CD4-positive, alpha-beta T cell treated with Interferon gamma for 1 hour (primary cell): ENCODE measurements around the gene VPS26B.
"Not testable (repeated sequence)": the region's sequence is repeated elsewhere in the genome, so short reads cannot be mapped to it uniquely, and the experiment has no call there.

Source experiments
- DNase-seq: peaks from one replicate; pipeline ENCODE4 v3.0.0-alpha.2; 2020

Gene VPS26B

GRCh38 chr11:134233729-134234179, 9.3 kb downstream of the VPS26B start:
- DNase-seq, result no peak

- no peak for DNase-seq
These were observed 10.9 kb downstream of the VPS26B start for GRCh38 chr11:134235399-134235798.

DNA sequence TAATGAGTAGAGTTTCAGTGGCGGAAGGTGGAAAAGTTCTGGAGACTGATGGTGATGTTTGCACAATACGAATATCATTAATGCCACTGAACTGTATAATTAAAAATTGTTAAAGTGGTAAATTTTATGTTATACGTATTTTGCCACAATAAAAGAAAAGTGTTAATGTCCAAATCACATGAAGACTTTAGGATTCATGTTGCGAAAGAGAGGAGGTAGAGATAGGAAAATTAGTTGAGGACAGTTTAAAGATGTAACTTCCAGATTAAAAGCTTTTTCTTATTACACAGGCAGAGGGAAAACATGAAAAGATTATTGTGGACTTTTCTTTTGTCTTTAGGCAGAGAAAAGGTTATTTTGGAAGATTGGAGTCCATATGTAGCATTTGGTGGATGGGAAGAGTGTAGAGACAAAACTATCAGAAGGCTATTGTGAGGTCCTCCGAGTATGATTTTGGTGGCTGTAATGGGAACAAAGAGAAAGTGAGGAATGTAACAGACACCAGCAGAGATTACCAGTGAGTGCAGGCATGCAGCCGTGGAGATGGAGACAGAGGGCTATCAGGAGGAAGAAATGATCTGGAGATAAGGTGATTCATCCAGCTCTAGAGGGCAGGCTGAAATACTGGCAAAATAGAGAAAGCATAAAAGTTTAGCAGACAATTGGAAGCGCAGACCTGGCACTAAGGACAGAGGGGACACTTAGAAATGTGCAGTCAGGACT, 12.5 kb downstream of the VPS26B start:
- no peak for DNase-seq

GRCh38 chr11:134237557-134237922, 13.1 kb downstream of the VPS26B start:
- DNase-seq, result no peak

- DNase-seq, result no peak
These were observed 14.5 kb downstream of the VPS26B start for GRCh38 chr11:134238956-134239355.

GRCh38 chr11:134240592-134240991, 16.1 kb downstream of the VPS26B start:
- no peak for DNase-seq

DNA sequence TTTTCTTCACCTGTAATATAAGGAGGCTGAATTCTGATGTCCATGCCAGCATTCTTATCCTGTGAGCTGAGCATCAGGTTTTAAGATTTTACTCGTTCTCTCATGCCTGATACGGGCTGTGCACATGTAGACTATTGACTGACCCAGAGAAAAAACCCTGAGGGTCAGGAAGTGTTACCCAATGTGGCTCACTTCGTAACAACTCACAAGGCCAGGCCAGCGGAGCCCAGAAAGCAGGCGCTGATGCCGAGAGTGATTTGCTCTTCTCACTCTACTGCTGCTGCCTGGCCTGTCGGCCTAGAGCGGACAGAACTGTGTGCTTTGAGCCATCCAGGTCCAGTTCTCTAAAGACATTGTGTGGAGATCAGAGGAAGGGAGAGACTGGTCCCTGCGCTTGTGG, 17.9 kb downstream of the VPS26B start:
- DNase-seq, result no peak

DNA sequence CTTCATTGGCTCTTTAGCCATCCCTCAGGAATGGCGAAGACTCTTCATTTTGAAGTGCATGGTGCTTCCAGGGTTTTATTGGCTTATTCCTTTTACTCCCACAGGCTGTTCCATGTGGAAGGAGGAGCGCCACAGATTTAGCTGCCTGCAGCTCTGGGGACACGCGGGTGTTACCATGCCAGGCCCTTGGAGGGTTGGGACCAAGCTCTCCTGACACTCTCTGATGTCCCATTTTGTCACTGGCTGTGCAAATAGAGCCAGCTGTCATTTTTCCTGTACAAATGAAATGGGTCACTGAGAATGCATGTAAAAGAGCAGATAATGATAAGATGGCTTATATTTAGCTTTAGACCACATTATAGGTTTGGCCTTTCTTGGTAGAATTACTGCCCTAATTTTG, 19.4 kb downstream of the VPS26B start:
- DNase-seq, result no peak

- peak; percentile 14 for DNase-seq
These were observed 20.1 kb downstream of the VPS26B start for GRCh38 chr11:134244593-134244992.

GRCh38 chr11:134245434-134245833, 21.0 kb downstream of the VPS26B start:
- DNase-seq, result no peak

DNA sequence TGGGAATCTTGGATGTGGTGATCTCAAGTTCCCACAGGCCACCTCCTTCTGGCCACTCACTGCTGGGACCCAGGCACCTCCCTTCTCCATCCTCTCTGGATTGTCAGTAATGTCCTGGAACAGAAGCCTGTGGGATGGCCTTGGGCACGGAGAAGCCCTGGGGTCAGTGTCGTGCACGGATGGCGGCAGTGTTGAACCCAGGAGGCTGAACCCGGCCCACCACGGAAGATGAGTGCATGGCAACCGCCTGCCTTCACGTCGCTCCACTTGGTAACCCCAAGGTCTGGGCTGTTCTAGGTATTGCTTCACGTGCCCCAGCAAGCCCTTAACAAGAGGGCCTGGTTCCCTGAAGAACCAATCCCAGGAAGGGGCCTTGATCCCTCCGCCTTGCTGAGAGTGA, 21.6 kb downstream of the VPS26B start:
- no peak for DNase-seq

DNA sequence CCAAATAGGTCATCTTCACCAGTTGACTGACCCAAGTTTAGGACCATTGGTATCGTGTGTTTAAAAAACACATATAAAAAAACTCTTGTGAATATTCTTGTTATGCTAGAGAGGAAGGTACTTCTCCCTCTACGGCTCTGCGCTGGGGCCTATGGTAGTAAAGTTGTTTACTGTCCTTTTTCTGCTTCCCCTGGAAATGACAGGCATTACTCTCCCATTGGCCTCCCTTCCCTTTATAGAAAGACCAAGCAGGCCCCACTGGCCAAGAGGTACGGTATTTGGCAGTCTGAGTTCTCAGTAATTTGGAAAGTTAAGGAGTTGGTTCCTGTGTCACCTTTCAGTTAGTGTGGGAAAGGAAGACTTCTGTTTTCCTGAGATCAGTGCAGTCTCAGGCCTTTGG, 22.2 kb downstream of the VPS26B start:
- no peak for DNase-seq

- no peak for DNase-seq
These were observed 24.5 kb downstream of the VPS26B start for GRCh38 chr11:134248910-134249480.

- no peak for DNase-seq
These were observed 25.8 kb downstream of the VPS26B start for GRCh38 chr11:134250246-134250645.

- no peak for DNase-seq
These were observed 26.2 kb downstream of the VPS26B start for GRCh38 chr11:134250675-134251074.

GRCh38 chr11:134252346-134253187, 28.1 kb downstream of the VPS26B start:
- DNase-seq, result no peak

DNA sequence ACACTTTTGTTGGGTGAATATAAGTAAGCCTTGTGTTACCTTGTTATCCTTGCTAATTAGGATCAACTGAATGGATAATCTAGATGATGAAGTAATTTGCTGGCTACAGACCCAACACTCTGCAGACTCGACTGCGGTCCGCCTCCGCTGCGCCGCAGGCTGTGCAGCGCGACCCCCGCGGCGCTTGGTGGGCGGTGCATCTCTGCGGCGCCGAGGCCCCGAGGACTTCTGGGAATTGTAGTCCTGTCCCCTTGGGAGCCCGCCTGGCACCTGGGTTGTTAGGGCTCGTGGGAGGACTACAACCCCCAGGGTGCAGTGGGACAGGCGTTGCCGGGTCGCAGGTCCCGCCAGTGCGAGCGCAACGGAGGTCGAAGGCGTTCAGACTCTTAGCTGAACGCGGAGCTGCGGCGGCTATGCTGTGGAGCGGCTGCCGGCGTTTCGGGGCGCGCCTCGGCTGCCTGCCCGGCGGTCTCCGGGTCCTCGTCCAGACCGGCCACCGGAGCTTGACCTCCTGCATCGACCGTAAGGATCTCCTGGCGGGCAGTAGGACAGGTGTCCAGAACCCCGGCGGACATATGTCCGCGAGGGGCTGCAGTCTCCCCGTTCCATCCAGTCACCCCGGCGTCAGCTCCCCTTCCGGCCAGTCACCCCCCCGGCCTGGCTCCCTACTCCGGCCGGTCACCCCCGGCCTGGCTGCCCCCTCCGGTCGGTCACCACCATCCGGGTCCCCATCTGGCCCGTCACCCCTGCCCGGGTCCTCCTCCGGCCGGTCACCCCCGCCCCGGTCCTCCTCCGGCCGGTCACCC, 28.9 kb downstream of the VPS26B start, which contains the start of the genes ACAD8 and THYN1:
TSS of gene ACAD8 (plus strand) at position 381 of the 806 bp plus-strand sequence. CDS start at position 414, 33 bp downstream.
TSS of gene THYN1 (minus strand) at position 165 of the 806 bp plus-strand sequence. CDS start 470 bp downstream, outside the sequence.
- peak; percentile 96 for DNase-seq

GRCh38 chr11:134254433-134255183, 30.1 kb downstream of the VPS26B start:
- DNase-seq, result no peak

- not testable (repeated sequence) for DNase-seq
These were observed 30.7 kb downstream of the VPS26B start for GRCh38 chr11:134255184-134255561.

DNA sequence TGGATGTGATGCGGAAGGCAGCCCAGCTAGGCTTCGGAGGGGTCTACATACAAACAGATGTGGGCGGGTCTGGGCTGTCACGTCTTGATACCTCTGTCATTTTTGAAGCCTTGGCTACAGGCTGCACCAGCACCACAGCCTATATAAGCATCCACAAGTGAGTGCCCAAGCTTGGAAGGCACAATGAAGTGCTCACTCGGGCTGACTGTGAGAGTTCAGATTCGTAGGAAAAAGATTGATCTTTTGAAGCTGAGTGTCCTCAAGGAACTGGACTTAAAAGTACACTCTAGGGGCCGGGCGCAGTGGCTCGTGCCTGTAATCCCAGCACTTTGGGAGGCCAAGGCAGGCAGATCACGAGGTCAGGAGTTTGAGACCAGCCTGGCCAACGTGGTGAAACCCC, 32.6 kb downstream of the VPS26B start:
- DNase-seq, result no peak

GRCh38 chr11:134258577-134258976, 34.1 kb downstream of the VPS26B start:
- DNase-seq, result no peak

DNA sequence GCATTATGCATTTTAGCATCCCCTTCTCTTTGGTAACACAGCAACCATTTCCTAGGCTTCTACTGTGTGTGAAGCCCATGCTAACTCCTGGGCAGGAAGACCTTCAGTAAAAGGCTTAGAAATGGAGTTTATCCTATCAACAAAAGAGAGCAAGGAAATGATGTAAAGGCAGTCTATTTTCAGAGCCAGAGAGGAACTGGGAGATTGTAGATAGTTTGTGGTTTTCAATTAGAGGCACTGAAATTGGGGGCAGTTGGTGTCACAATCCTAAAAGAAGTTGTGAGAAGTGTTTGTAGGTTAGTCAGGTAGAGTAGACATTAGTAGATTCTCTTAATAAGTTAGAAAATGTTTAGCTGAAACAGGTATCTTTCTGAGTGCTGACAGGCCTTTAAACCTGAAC, 36.0 kb downstream of the VPS26B start:
- no peak for DNase-seq
